AG10803 (cell line): ENCODE results near the gene SBNO2.

ENCODE experiments used
- DNase-seq: peaks from one replicate; pipeline ENCODE4 v3.0.0; 2010; ENCODE audit warnings: low read depth
- H3K4me3 ChIP-seq: 2 replicates; pipeline ENCODE4 v1.5.1; 2011; ENCODE audit warnings: mild to moderate bottlenecking, low read length, control low read depth
- TF ChIP-seq, protein P1 (sequence below): conservative IDR thresholded peaks from 2 replicates; pipeline ENCODE4 v1.5.1; 2011; ENCODE audit warnings: mild to moderate bottlenecking, low read length, control low read depth, inconsistent platforms

SBNO2 gene

DNA sequence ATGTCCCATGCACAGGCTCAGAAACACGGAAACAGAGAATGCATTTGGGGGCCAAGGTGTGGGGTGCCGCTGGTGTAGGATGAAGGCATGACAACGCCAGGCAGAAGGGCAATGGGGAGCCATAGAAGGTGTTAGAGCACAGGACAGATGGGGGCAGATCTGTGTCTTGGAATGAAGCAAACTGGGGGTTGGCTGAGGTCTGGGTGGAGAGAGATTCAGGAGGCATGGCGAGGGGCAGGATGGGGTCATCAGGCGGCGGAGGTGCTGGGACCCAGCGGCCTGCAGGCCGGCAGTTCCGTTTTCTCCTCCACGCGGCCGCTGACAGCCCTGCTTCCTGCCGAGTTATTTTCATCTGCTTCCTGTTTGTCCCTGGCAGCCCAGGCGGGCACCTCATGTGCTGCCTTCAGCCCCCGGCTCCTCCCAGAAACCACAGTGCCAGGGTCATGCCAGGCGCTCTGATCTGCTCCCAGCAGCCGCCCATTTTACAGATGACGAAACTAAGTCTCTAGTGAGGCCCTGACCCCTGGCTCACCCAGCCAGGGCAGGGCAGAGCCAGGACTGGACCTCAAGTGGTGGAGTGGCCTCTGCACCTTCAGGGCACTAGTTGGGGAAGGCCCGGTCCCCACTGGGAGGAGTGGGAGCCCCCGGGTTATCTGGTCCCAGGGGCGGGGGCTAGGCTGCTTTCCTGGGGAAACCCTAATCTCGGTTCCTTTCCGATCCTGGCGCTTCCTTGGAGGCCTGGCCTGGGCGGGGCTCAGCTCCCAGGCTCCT lies 104.9 kb downstream of the SBNO2 start:
- H3K4me3 ChIP-seq = no peak overlapping the region
- no peak for DNase-seq

DNA sequence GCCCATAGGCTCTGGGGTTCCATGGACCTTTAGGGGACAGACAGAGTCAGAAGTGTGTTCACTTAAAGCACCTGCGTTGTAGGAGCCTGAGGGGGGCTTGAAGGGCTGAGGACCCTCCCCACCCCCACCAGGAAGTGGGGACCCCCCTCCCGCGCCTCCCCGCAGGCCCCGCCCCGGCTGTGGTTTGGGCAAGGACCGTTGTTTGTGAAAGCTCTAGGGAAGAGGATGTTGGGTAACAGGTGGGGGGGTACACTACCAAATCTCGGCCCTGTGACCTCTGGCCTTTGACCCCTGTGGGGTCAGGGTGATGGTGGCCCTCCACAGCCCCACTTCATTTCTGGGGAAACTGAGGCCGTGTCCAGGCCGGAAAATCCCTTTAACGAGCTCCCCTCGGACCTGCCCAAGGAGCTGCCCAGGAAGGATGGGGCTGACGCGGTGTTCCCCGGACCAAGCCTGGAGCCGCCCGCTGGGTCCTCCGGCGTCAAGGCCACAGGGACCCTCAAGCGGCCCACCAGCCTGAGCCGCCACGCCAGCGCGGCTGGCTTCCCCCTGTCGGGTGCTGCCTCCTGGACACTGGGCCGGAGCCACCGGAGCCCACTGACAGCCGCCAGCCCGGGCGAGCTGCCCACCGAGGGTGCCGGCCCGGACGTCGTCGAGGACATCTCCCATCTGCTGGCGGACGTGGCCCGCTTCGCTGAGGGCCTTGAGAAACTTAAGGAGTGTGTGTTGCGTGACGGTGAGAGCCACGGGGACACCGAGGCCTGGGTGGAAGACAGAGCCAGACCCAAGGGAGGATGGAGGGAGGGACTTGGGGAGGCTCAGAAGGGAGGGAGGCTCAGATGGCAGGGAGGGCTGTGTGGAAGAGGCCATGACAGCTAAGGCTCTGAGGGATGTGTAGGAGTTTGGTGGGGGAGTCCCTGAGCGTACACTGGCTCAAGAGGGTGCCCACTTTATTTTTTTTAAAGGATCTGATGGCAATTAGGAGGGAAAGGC lies 105.8 kb downstream of the SBNO2 start:
- TF ChIP-seq, protein P1, sequence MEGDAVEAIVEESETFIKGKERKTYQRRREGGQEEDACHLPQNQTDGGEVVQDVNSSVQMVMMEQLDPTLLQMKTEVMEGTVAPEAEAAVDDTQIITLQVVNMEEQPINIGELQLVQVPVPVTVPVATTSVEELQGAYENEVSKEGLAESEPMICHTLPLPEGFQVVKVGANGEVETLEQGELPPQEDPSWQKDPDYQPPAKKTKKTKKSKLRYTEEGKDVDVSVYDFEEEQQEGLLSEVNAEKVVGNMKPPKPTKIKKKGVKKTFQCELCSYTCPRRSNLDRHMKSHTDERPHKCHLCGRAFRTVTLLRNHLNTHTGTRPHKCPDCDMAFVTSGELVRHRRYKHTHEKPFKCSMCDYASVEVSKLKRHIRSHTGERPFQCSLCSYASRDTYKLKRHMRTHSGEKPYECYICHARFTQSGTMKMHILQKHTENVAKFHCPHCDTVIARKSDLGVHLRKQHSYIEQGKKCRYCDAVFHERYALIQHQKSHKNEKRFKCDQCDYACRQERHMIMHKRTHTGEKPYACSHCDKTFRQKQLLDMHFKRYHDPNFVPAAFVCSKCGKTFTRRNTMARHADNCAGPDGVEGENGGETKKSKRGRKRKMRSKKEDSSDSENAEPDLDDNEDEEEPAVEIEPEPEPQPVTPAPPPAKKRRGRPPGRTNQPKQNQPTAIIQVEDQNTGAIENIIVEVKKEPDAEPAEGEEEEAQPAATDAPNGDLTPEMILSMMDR = no peak
- DNase-seq = no peak
- H3K4me3 ChIP-seq = no peak overlapping the region

More for the DNA sequence above, 104.9 kb downstream of the SBNO2 start:
- TF ChIP-seq, protein P1 = no peak

DNA sequence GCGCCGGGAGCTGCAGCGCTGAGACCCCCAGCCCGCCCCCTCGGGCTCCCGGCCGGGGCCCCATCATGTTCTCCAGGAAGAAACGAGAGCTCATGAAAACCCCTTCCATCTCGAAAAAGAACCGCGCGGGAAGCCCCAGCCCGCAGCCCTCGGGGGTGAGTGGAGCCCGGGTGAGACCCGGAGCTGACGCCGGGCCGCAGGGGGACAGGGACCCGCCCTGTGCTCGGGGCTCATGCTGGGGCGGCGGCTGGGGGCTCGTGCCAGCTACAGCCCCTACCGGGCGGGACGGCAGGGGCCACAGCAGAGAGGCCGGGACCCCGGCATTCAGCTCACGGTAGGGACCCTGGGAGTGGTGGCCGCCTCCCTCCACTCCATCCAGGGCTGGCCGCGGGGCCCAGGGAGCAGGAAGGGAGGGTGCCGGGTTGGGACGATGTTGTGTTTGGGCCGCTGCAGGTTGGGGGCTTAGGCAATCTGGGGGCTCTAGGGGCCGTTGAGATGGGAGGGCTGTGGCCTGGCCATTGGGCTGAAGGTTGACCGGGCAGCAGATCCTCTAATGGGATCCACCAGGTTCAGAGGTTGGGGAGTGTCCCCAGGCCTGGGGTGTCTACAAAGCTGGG lies 106.6 kb downstream of the SBNO2 start:
- TF ChIP-seq, protein P1 = no peak
- no peak overlapping the region for H3K4me3 ChIP-seq
- DNase-seq = no peak

DNA sequence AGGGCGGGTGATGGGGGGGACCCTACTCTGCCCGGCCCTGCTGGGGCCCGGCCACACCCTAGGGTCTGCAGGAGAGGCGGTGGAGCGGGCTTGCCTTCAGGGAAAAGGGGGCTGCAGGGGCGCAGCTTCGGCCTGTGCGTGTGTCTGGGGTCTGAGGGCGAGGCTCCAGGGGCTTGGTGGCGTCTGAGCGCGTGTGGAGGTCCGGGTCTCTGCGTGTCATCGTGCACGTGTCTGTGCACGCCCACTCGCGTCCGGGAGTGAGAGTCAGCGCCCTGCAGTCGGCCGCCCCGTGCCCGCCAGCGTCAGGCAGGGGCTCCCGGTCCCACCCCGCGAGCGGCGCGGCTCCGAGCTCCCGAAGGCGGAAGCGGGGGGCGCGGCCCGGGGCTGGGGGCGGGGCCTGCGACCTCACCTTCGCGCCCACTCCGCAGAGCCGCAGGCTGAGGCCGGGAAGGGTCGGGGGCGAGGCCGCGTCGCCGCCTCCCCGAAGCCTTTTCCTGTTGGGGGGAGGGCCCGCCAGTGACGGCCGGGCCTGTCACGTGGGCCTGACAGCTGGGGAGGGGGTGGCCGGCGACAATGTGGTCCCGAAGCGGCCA lies 107.2 kb downstream of the SBNO2 start, which contains the start of gene ARHGAP45:
TSS of gene ARHGAP45 (plus strand) at position 420 of the 593 bp plus-strand sequence. CDS start 239 bp downstream, outside the sequence.
- DNase-seq = no peak
- TF ChIP-seq, protein P1 = no peak
- no peak within 1 kb of the TSS for H3K4me3 ChIP-seq

DNA sequence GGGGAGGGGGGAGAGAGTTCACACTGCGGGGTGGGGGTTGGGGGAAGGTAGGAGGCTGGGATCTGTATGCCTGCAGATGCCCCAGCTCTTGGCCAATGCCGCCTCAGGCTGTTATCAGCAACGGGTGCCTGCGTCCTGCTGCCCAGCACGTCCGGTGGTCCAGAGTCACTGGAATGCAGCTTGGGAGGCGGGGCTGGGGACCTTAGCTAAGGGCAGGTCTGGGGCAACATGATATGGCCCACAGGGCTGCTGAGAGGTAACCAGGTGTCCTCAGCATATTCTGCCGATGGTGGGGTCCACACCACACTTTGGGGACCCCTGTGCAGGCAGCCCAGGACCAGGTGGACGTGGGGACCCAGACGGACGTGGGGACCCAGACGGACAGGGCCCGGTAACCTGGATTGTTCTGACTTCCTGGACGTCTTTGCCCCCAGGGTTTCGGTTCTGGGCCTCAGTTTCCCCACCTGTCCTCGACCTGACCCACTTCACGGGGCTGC lies 107.8 kb downstream of the SBNO2 start:
- no peak overlapping the region for H3K4me3 ChIP-seq
- DNase-seq = no peak
- TF ChIP-seq, protein P1 = no peak

DNA sequence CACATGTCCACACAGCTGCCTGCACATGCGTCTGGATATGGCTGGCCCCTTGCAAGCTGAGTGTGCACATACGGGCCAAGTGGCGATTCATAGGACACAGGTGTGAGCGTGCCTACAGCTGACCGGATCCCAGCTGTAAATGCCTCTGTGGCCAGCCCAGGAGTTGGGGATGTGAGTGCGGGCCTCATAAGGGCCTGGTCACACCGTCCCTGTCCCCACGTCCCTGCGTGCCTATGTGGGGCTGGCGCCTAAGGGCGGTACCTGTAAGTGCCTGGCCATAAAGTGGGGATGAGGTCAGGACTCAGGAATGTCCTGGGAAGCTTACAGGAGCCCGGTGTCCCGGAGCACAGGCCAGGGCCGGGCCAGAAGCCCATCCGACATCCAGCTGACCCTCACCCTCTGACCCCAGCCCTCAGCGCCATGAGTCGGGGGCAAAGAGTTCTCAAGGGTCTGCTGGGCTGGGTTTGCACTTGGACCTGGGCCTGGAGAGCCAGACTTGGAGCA lies 108.4 kb downstream of the SBNO2 start:
- no peak for DNase-seq
- TF ChIP-seq, protein P1 = no peak
- H3K4me3 ChIP-seq = no peak overlapping the region
